ENCODE measurements around the gene GNL3. TPM values are rescaled to one million over a fixed set of nuclear protein-coding genes. Genes with fewer than 3 reads are reported as not detected.

GNL3 gene
- total RNA-seq, 4 donors from 2014 or later = 55.8 to 371 (median 93.0) TPM

DNA sequence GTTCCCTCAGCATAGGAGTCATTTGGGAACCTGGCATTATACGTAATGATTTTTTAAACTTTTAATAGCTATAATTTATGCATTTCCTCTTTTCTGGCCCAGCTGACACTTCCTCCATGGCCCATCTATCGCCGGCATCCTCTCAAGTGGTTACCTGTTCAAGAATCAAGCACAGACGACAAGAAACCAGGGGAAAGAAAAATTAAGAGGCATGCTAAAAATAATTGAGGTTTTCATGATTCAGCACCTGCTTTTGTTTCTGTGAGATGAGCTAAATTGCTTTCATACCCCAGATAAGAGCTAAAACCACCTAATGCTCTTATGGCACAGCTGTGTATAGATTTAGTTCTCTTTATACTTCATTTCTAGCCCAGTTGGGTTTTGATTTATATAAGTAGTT lies 21.8 kb downstream of the GNL3 start:
- TF ChIP-seq, protein P1, sequence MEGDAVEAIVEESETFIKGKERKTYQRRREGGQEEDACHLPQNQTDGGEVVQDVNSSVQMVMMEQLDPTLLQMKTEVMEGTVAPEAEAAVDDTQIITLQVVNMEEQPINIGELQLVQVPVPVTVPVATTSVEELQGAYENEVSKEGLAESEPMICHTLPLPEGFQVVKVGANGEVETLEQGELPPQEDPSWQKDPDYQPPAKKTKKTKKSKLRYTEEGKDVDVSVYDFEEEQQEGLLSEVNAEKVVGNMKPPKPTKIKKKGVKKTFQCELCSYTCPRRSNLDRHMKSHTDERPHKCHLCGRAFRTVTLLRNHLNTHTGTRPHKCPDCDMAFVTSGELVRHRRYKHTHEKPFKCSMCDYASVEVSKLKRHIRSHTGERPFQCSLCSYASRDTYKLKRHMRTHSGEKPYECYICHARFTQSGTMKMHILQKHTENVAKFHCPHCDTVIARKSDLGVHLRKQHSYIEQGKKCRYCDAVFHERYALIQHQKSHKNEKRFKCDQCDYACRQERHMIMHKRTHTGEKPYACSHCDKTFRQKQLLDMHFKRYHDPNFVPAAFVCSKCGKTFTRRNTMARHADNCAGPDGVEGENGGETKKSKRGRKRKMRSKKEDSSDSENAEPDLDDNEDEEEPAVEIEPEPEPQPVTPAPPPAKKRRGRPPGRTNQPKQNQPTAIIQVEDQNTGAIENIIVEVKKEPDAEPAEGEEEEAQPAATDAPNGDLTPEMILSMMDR (IDR thresholded peaks at IDR 0.05) = no peak

DNA sequence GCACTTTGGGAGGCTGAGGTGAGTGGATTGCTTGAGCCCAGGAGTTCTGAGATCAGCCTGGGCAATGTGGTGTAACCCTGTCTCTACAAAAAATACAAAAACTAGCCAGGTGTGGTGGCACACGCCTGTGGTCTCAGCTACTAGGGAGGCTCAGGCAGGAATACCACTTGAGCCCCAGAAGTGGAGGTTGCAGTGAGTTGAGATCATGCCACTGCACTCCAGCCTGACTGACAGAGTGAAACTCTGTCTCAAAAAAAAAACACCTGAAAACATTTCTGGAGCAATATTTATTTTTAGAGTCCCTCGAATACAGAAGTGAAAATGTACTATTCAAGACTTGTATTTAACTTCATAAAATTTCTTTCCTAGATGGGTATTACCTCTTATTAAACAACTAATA lies 24.7 kb downstream of the GNL3 start:
- ATAC-seq (ENCODE audit: low FRiP score) = no peak
- TF ChIP-seq, protein P1 (IDR thresholded peaks at IDR 0.05) = no peak
- no peak for DNase-seq (ENCODE audit: low spot score)

More for the DNA sequence above, 21.8 kb downstream of the GNL3 start:
- ATAC-seq (ENCODE audit: low FRiP score) = no peak
- no peak for DNase-seq (ENCODE audit: low spot score)

DNA sequence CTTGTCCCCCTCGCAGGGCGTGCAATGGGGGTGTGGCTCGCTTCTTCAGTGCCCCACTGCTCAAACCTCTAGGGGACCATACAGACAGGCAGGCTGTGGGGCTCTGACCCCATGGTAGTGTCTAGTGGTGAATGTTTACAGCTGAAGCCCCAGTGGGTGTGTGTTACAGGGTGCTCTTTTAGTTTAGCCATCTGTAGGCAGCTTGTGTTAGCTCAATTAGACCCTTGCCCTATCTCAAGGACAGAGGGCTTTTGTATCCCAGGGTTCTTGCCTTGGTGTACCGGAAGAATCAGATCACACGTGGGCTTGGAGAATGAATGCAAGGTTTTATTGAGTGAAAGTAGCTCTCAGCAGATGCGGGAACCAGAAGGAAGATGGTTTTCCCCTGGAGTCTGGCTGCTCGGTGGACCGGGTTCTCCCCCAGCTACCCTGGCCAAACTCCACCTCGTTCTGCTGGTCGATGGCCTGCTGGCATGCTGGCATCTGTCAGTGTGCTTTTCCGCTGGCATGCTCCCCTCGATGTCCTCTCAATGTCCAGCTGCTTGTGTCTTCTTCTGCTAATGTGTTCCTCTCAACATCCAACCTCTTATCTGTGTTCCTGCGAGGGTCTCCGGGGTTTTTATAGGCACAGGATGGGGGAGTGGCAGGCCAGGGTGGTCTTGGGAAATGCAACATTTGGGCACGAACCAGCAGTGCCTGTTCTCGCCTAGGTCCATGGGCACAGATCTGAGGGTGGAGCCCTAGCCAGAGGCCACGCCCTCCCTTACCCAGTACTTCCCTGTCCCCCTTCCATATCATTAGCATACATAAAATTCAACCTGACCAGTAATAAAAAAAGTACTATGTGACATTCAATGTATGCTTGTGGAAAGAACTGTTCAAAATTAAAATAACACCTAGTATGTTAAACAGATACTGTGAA lies 26.7 kb downstream of the GNL3 start:
- TF ChIP-seq, protein P1 (IDR thresholded peaks at IDR 0.05) = no peak
- DNase-seq (ENCODE audit: low spot score) = no peak
- ATAC-seq (ENCODE audit: low FRiP score) = no peak

DNA sequence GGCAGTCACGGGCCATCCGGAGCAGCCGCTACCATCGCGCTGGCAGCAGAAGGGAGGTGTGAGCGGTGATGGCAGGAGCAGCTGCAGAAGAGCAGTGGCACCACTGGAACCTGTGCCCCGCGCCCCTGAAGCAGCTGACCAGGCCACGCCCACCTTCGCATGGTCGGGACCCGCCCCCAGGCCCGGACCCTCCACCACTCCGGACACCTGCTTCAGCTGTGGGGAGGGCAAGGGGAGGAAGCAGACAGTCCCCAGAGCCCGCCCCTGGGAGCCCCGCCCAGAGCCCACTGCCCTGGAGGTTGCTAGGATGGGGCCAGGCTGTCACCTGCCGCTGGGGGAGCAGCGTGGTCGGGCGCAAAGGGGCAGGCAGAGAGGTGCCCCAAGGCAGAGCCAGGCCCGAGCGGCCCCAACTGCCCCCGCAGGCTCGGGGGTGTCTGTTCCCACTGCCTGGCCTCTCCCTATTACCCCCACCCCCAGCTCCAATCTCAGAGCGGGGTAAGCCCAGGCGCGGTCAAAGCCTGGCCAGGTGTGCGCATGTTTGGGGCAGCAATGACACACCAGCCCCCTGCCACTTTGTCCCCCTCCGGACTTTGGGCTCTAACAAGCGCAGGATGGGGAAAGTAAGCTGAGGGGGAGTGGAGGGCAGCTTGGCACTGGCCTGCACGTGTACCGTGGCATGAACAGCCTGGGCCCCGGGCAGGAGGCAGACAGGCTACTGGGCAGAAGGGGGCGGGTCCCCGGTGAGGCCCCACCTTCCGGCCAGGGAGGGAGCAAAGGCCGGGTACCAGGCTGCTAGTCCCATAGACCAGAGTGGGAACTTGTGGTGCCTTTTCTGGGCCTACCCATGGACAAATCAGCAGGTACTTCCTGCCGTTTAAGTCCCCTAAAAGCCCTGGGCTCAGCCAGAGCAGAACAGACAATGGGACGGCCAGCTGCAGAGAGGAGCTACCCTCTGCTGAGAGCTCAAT lies 28.8 kb downstream of the GNL3 start:
- DNase-seq (ENCODE audit: low spot score) = no peak
- TF ChIP-seq, protein P1 (IDR thresholded peaks at IDR 0.05) = no peak
- ATAC-seq (ENCODE audit: low FRiP score) = no peak

DNA sequence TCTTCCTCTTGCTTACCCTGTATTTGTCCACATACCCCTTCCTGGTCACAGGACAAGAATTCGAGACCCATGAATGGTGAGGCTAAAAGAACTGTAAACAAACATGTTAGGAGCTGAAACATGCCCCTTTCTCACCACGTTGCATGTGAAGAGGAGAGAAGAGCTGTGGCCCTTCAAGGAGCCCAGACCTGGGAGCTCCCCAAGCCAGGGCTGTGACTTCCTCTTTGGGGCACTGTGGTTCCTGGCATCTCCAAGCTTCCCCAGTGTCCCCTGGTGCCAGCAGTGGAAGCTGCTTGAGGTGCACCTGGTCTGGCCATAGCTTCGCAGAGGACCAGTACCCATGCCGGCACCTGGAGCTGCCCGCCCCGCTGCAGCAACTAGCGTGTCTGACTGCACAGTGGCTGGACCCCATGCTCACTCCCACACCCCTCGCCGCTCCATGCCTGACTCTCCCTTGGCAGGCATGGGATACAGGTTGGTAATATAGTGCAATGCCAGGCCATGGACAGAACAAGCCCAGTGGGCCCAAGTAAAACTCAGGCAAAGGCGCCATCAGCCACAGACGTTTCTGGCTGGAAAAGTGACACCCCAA lies 30.0 kb downstream of the GNL3 start:
- TF ChIP-seq, protein P1 (IDR thresholded peaks at IDR 0.05) = no peak
- ATAC-seq (ENCODE audit: low FRiP score) (no peak), DNase-seq (ENCODE audit: low spot score) (no peak)

DNA sequence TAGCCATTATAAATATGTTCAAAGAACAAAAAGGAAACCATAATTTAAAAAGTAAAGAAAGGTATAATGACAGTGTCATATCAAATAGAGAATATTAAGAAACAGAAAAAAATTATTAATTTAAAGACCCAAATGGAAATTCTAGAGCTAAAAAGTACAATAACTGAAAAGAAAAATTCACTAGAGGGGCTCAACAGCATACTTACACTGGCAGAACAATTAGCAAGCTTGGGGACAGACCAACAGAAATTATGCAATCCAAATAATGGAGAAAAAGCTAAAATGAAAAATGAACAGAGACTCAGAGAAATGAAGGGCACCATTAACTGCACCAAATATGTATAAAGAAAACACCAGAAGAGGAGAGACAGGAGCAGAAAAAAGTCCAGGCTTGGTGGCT lies 33.8 kb downstream of the GNL3 start:
- DNase-seq (ENCODE audit: low spot score) (no peak), ATAC-seq (ENCODE audit: low FRiP score) (no peak)
- TF ChIP-seq, protein P1 (IDR thresholded peaks at IDR 0.05) = no peak

Measured in omental fat pad (tissue), 4 donors.